Measurements from ENCODE around the gene SGTA. TPM values are rescaled to one million over a fixed set of nuclear protein-coding genes. Genes with fewer than 3 reads are reported as not detected.

The SGTA gene
- total and polyA plus RNA-seq, 4 donors = 16.7 to 38.4 (median 21.0) TPM

GRCh38 chr19:2799273-2800020 is 16.4 kb upstream of the SGTA start:
- no peak for TF ChIP-seq FOXA2 (IDR thresholded peaks at IDR 0.05)
- Histone ChIP-seq H3K4me3 (ENCODE audit: low read depth in 1 of 3, low read length in 3 of 3) (no peak overlapping the region), H3K9me3 (ENCODE audit: control insufficient read depth in 4 of 4, low read length in 3 of 4) (no peaks in the 10 kb centered on the region), H3K36me3 (ENCODE audit: control insufficient read depth in 4 of 4, insufficient read depth in 3 of 4, low read depth in 1 of 4, low read length in 3 of 4) (peaks cover 0 to 28% (median 6%) of the 10 kb centered on the region in 4 donors), H3K27me3 (ENCODE audit: control insufficient read depth in 4 of 4, insufficient read depth in 4 of 4, low read length in 3 of 4) (no peaks in the 10 kb centered on the region), H3K4me1 (ENCODE audit: control insufficient read depth in 4 of 4, insufficient read depth in 4 of 4, low read length in 3 of 4) (peaks cover 0 to 9% (median 6%) of the 10 kb centered on the region in 4 donors), H3K27ac (ENCODE audit: low read depth in 1 of 2, low read length in 2 of 2) (no peak overlapping the region), H3K9ac (ENCODE audit: low read depth in 1 of 2, low read length in 2 of 2) (no peak overlapping the region)
- DNase-seq (ENCODE audit: low spot score) = no peak
- WGBS = 96% methylated on average over 41 of the region's 41 CpGs

- Histone ChIP-seq H3K27ac (ENCODE audit: low read depth in 1 of 2, low read length in 2 of 2) (peak overlapping the region in 1 of 2 donors; percentile 11), H3K9ac (ENCODE audit: low read depth in 1 of 2, low read length in 2 of 2) (no peak overlapping the region), H3K27me3 (ENCODE audit: control insufficient read depth in 4 of 4, insufficient read depth in 4 of 4, low read length in 3 of 4) (no peaks in the 10 kb centered on the region), H3K9me3 (ENCODE audit: control insufficient read depth in 4 of 4, low read length in 3 of 4) (no peaks in the 10 kb centered on the region), H3K4me3 (ENCODE audit: low read depth in 1 of 3, low read length in 3 of 3) (no peak overlapping the region), H3K36me3 (ENCODE audit: control insufficient read depth in 4 of 4, insufficient read depth in 3 of 4, low read depth in 1 of 4, low read length in 3 of 4) (peaks cover 0 to 28% (median 6%) of the 10 kb centered on the region in 4 donors), H3K4me1 (ENCODE audit: control insufficient read depth in 4 of 4, insufficient read depth in 4 of 4, low read length in 3 of 4) (peaks cover 0 to 9% (median 6%) of the 10 kb centered on the region in 4 donors)
- no peak for DNase-seq (ENCODE audit: low spot score)
- 71% methylated on average over 7 of the region's 7 CpGs for WGBS
- peak; percentile 9 to 36 for TF ChIP-seq HNF4A (conservative IDR thresholded peaks at IDR 0.05)
- TF ChIP-seq RXRA (IDR thresholded peaks at IDR 0.05) = no peak
- no peak for TF ChIP-seq CTCF (IDR thresholded peaks at IDR 0.05; ENCODE audit: low read depth, low read length, missing input control)
These were observed 15.7 kb upstream of the SGTA start for GRCh38 chr19:2798733-2799132.

GRCh38 chr19:2798158-2798685 is 15.1 kb upstream of the SGTA start:
- no peaks in the 10 kb centered on the region for H3K27me3 ChIP-seq (ENCODE audit: control insufficient read depth in 4 of 4, insufficient read depth in 4 of 4, low read length in 3 of 4)
- H3K9me3 ChIP-seq (ENCODE audit: control insufficient read depth in 4 of 4, low read length in 3 of 4) = no peaks in the 10 kb centered on the region
- H3K4me3 ChIP-seq (ENCODE audit: low read depth in 1 of 3, low read length in 3 of 3) = no peak overlapping the region
- peaks cover 0 to 9% (median 6%) of the 10 kb centered on the region in 4 donors for H3K4me1 ChIP-seq (ENCODE audit: control insufficient read depth in 4 of 4, insufficient read depth in 4 of 4, low read length in 3 of 4)
- DNase-seq (ENCODE audit: low spot score) = no peak
- TF ChIP-seq HNF4A (conservative IDR thresholded peaks at IDR 0.05) (peak in 1 of 2 donors; percentile 0), JUND (IDR thresholded peaks at IDR 0.05) (no peak)
- H3K27ac ChIP-seq (ENCODE audit: low read depth in 1 of 2, low read length in 2 of 2) = peak overlapping the region in 1 of 2 donors; percentile 11
- no peak overlapping the region for H3K9ac ChIP-seq (ENCODE audit: low read depth in 1 of 2, low read length in 2 of 2)
- 96% methylated on average over 16 of the region's 16 CpGs for WGBS
- H3K36me3 ChIP-seq (ENCODE audit: control insufficient read depth in 4 of 4, insufficient read depth in 3 of 4, low read depth in 1 of 4, low read length in 3 of 4) = peaks cover 0 to 27% (median 6%) of the 10 kb centered on the region in 4 donors

GRCh38 chr19:2797280-2797679 is 14.2 kb upstream of the SGTA start:
- Histone ChIP-seq H3K9ac (ENCODE audit: low read depth in 1 of 2, low read length in 2 of 2) (no peak overlapping the region), H3K36me3 (ENCODE audit: control insufficient read depth in 4 of 4, insufficient read depth in 3 of 4, low read depth in 1 of 4, low read length in 3 of 4) (peaks cover 0 to 20% (median 5%) of the 10 kb centered on the region in 4 donors), H3K4me3 (ENCODE audit: low read depth in 1 of 3, low read length in 3 of 3) (no peak overlapping the region), H3K4me1 (ENCODE audit: control insufficient read depth in 4 of 4, insufficient read depth in 4 of 4, low read length in 3 of 4) (peaks cover 0 to 9% (median 6%) of the 10 kb centered on the region in 4 donors), H3K27me3 (ENCODE audit: control insufficient read depth in 4 of 4, insufficient read depth in 4 of 4, low read length in 3 of 4) (no peaks in the 10 kb centered on the region), H3K9me3 (ENCODE audit: control insufficient read depth in 4 of 4, low read length in 3 of 4) (no peaks in the 10 kb centered on the region), H3K27ac (ENCODE audit: low read depth in 1 of 2, low read length in 2 of 2) (no peak overlapping the region)
- 97% methylated on average over 15 of the region's 15 CpGs for WGBS
- DNase-seq (ENCODE audit: low spot score) = no peak
- no peak for TF ChIP-seq HNF4G (IDR thresholded peaks at IDR 0.05)
- TF ChIP-seq GABPA (IDR thresholded peaks at IDR 0.05 in 1 of 2, conservative IDR thresholded peaks at IDR 0.05 in 1 of 2) = no peak
- no peak for TF ChIP-seq ATF3 (IDR thresholded peaks at IDR 0.05)
- no peak for TF ChIP-seq FOXA2 (IDR thresholded peaks at IDR 0.05)
- TF ChIP-seq YY1 (IDR thresholded peaks at IDR 0.05) = no peak
- no peak for TF ChIP-seq EGR1 (IDR thresholded peaks at IDR 0.05; ENCODE audit: low read depth in 2 of 2)
- TF ChIP-seq RXRA (IDR thresholded peaks at IDR 0.05) = no peak
- TF ChIP-seq ZBTB33 (IDR thresholded peaks at IDR 0.05) = no peak
- no peak for TF ChIP-seq MAX (IDR thresholded peaks at IDR 0.05)
- no peak for TF ChIP-seq CTCF (IDR thresholded peaks at IDR 0.05; ENCODE audit: low read depth, low read length, missing input control)
